HG03280 (cell line): Measurements from ENCODE around the gene ZPLD1.

Experiments
- ATAC-seq: cut with Tn5 transposase; IDR thresholded peaks from one replicate; pipeline ENCODE4 v1.9.1; 2021; ENCODE audit warnings: mild to moderate bottlenecking, moderate library complexity; ENCODE audit not compliant: unreplicated experiment

Gene ZPLD1

DNA sequence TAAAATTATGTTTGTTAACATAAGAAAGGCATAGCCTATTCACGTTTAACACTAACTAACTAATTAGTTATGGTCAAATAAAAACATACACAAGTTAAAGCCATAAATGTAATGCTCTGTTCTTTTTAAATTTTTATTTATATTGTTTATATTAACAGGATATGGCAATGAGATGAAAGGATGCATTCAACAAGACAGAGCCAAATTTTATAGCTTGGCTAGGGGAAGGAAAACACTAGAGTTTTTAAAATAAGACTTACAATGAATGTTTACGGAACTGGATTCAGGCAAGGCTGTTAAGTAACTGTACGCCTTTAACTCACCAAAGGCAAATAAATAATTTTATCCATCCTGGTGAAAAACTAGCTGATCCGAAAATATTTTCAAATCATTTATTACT lies 86.4 kb downstream of the ZPLD1 start:
- no peak for ATAC-seq

DNA sequence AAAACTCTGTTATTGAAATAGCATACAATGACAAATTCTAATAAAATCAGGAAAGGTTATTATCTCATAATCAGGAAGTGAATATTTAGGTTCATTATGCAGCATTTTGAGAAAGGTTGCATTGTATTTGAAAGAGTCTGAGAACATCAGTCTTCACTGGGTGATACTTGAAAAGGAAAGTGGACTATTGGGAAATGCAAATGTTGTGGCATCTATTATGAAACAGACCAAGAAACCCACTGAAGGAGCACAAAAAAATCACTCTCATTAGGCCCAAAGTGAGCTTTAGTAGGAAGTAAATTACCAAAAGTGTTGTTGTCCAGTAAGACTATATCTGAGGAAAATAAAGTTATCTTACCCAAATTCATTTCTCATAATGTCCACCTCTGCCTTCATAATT lies 90.8 kb downstream of the ZPLD1 start:
- ATAC-seq: no peak

DNA sequence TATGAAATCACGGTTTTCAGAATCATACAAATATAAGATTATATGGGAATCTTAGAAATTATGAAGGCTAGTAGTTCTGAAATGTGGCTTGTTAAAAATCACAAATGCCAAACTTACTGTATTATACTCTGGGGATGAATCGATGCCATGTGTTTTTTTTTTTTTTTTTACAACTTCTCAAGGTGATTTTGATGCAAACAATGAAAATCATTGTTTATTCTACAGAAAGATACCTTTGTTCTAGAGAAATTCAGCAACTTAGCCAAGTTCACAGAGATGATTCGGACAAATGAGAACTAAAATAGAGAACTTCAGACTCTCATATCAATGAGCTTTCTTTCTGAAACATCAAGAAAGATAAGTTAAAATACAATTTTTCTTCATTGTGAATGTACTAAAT lies 92.0 kb downstream of the ZPLD1 start:
- no peak for ATAC-seq

DNA sequence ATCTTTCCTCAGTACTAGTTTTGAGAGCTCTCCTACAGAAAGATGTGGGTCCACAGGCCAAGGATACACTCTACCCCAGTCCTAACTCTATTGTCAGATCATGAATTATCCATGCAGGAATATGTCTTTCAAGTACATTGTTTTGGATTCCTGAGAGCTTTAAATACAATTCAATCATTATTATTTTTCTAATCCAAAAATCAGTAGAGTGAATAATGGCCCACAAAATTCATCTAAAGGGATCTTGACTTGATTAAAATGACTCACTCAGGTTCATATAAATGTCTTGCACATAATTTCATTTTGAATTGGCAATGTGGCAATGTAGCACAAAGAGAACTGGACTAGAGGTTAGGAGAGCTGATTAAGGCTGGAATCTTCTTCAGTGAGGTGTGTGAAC lies 93.9 kb downstream of the ZPLD1 start:
- ATAC-seq: no peak
